ELR (cell line): ENCODE results near the gene ARID3C.

Experiments
- DNase-seq: peaks from one replicate; pipeline ENCODE4 v3.0.0-alpha.2; 2015; ENCODE audit warnings: low read depth

ARID3C gene

DNA sequence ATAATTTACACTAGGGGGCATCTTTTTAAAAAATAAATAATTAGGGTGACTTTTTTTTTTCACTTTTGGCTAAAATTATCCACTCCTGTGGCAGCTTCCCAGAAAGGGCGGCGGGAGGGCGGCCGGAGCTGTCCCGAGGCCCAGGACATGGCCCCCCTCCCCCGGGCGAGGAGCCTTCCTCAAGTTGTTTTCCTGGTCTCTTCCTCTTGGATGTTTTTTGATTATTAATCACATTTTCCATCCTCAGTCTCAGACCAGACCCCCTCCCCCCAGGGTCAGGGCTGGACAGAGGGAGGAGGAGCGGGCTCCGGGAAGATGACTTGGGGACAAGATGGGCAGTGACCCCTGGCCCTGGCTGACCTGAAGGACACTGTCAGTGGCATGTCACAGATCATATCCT lies 34.7 kb downstream of the ARID3C start:
- no peak for DNase-seq

DNA sequence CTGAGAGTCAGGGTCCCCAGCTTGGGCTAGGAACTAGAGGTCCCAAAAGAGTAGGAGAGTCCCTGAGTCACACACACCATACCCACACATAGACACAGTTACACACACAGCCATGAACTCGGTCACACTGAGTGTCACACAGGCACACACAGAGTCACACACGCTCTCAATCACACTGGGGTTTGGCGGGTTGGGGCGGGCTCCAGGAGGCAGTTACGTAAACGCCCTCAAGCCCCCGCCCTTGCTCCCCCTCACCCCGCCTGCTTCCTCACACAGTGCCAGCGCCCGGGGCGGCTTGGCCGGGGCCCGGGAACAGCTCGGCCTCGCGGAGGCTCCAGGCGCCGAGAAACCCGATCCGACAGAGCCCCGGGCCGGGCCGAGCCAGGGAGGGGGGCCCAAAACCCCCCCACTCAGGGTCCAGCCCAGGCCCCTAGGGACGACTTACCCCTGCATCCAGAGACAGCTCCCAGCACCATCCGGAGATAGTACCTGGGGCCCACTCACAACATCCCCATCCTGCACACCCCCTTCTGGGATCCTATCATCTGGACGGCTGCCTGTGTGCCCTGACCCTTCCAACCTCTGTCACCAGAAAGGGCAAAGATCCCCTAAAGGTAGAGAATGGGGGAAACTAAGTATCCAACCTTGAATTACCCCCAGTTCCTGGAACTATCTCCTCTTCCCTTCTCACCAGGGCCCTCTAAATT lies 35.8 kb downstream of the ARID3C start:
- DNase-seq: peak; percentile 21

DNA sequence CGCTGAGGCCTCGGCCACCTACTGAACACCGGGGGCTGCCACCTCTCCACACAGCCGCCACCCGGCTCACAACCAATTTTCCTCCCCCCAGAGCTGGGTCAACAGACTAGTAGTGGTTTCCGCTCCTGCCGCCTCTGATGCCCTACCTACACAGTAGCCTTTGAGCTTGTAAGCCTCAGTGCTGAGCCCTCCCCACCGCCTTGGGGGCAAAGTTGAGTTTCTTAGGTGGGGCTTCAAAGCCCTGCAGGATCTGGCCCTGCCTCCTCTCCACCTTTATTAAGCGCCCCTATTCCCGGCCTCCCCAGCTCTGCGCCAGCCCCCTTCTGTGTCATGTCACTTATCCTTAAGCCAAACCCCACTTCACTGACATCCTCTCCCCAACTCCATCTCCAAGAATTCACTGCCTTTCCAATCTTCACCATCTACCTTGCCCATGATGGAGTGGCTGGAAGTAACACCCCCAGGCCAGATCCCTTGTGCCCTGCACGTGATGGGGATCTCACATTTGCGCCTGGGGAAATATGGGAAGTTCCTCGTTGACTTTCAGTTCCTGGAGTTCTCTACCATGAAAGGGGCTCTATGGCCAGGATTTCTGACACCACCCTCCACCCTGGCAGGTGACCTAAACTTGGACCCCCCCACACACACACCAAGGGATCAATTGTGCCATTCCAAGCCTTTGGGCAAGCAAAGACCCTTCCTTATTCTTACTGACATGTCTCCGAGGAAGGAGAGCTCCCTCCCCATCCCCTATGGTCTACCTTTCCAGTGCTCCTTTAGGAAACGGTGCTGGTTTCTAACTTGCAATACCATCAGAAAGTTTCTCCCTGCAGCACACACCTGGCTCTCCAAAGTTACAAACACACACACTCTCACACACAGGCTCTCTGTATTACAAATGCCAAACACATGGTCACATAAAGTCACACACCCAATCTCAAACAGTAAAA lies 36.7 kb downstream of the ARID3C start:
- no peak for DNase-seq

DNA sequence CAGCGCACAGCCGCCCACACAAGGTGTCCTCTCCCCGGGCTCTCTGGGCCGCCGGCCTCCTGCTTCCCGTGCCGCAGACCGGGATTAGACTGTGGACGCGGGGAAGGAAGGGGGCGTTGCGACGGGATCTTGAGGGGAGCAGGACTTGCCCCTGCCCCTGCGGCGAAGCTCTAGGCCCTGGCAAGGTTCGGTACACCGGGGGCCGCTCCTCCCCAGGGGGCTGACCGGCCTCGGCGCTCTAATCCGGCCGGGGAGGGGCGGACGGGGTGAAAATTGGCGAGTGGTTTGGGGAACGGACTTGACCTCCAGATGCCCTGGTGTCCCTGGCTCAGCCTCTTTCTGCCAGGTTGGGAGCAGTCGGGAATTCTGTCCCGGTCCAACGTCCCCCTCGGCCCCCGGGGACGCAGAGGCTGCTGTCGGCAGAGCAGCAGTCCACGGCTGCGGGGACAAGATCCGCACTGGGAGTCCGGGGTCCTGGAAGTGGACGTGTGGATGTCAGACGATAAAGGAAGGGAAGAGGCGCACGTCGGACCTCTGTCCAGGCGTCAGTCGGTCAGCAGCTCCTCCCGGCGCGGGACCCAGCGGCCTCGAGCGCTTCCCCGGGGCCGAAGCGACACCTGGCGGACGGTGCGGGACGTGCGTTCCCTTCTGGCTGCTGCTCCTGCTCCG lies 37.5 kb downstream of the ARID3C start:
- DNase-seq: peak; percentile 81

DNA sequence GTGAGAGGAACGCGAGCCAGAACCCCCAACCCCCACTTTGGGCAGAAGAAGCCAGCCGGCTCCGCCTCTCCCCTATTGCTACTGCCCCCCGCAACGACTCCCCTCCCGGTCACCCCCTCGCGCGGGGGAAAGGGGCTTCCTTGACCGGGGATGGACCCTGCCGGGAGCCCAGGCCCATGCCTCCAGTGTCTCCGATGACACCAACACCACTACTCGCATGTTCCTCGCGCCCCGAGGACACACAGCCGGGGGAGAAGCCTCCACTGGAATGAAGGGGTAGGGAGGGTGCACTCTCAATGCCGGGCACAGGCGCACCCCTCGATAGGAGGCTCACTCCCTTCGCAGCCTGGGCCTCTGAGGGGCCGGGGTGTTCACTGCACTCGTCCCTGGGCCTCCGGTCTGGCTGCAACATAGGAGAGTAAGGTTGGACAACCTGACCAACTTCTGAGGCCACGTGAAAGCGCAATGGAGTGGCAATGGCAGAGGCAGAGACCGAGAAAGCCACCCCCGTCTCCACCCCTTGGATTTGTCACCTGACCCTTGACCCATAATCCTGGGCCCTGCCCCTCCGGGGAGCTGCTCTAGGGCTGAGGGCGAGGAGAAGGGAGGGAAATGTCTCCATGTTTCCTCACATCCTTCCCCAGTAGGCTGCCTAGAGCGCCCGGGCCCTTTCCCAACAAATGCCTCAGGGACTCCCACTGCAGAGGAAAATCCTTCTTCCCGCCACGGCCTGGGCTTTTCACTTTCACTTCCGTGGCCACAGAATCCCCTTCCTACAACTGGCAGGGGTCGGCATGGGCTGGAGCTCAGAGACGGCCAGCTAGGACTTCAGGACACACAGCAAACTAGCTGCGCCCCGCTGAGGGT lies 38.3 kb downstream of the ARID3C start:
- no peak for DNase-seq

DNA sequence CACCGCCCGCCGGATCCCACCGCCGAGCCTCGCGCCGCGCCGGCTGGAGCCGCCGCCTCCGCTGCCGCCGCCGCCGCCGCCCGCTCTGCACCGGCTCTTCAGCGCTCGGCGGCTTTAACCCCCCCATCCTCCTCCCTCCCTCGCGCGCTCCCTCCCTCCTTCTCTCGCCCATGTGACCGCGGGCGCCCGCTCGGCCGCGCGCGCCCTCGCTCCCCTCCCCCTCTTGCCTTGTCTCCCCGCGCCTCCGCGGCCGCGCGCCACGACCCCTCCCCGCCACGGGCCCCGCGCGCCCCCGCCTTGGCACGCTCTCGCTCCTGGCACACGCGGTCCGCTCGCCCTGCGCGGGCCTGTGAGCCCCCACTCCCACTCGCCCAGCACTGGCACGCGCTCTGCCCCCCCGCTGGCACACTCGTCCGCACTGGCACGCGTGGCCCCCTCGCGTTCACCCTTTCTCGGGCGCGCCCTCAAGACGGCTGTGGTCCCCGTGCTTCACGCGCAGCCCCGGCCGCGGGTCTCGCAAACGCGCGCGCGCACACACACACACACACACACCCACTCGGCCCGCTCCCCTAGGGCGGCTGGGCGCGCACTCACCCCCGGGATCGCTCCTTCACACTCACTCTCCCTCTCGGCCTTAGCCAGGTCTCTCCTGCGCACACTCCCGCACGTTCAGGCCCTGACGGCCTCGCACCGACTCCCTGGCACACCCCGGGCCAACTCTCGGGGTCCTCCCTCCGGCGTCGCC lies 39.1 kb downstream of the ARID3C start, which contains the start of gene CNTFR:
TSS of gene CNTFR (minus strand) at position 89 of the 745 bp plus-strand sequence. CDS start 20,743 bp downstream, outside the sequence.
- no peak for DNase-seq

DNA sequence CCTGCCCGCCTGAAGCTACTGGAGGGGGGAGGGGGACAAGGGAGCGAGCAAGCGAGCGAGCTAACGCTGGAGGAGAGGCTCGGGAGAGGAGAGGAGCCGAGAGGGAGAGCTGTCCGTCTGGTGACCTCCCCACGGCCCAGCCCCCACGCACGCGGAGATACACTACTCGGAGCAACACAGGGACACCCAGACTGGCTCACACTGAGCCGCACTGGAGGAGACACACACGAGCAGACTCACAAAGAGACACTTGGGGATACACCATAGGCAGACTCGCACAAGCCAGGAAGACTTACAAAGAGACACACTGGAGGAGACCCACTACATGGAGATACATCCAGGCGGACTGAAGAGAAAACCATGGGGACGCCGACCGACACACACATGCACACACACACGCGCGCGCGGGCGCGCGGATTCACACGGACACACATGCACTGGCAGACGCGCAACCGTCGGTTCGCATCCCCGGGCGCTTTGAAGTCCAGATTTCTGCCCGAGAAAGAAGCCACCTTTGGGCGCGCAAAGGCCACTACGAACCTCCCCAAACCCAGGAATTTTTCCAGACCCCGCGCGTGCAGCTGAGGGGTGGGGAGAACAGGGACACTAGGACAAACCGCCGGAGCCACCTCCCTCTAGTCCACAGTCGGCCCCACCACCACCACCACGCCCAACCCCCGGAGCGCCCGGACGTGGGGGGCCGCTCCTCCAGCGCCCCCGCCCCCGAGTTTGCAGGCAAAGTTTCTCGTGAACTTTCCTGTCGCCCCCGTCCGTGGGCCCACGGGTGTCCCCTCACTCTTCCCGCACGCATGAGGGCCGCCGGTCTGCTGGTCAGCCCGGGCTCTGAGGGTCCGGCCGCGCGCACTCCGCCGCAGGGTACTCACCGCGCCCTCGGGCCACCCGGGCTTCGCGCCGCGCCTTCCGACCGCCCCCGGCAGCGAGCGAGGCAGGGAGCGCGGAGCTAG lies 39.9 kb downstream of the ARID3C start:
- DNase-seq: no peak

DNA sequence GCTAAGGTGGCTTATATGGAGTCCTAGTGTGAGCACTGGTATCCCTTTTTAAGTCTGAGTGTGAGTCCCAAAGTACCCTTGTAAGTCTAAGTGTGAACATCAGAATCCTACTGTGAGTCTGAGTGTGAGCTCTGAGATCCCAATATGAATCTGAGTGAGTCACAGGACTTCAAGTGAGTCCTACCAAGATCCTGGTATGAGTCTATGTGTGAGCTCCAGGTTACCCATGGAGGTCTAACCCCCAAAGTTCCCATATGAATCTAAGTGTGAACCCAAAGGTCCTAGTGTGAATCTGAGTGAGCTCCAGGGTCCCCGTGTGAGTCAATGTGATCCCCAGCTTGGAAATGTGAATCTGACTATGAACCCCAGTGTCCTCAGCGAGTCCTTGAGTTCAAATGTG lies 41.6 kb downstream of the ARID3C start:
- no peak for DNase-seq

DNA sequence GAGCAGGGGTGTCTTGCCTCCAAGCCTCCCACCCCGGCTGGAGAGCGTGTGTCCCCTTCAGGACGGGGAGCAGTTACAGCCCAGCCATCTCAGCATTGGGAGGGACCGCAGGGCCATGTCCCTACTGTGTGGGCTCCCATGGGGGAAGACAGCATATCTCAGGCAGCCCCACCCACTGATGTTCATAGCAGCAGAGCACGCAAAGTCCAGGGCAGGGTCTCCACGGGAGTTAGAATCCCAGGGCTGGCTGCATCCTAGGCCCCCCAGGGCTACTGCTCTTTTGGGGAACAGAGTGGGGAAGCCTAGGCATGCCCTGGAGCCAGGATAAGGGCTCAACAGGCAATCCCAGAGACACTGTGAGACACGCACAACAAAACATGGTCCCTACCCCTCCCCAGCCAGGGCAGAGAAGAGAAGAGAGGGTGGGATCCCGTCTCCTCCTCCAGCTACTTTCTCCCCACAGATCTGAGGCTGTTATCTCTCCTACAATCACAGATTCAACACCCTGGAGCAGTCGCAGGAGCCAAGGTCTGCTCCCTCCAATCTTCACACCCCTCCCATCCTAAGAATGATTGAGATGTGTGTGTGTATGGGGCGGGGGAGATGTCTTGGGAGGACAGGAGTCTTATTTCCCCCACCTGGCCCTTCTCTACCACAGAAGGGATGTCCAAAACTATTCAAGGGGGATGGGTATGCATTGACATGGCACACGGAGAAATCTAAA lies 42.8 kb downstream of the ARID3C start:
- no peak for DNase-seq

DNA sequence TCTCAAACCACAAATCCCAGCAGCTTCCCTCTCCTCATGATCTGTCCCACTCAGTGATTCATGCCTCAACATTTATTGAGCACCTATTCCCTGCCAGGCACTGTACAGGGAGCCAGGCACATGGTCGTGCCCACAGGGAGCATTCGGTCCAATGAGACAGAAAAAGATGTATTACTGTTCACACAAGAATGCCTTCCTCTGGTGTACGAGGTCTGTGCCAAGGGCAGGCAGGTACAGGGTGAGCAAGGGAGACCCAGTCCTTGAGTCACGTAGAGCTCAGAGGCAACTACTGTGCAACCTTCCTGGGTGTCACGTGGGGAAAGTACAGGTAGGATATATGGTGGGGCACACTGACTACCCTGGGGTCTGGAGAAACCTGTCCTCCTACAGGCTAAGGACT lies 43.9 kb downstream of the ARID3C start:
- no peak for DNase-seq

DNA sequence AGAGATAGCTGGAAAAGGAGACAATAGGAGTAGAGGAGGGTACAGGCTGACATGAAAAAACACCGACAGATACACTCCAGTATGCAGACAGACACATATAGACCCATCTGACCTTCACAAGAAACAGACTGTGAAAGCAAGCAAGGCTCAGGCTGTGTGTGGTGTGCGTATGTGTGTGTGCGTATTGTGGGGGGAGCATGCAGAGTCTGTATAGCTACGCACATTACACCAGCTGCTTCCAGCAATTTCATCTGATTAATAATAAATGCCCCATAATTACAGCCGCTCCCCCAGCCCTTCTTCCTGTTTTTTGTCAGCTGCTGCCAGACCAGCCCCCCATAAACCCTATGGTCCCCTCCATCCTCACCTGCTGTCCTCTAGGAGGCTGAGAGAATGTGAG lies 46.1 kb downstream of the ARID3C start:
- no peak for DNase-seq

DNA sequence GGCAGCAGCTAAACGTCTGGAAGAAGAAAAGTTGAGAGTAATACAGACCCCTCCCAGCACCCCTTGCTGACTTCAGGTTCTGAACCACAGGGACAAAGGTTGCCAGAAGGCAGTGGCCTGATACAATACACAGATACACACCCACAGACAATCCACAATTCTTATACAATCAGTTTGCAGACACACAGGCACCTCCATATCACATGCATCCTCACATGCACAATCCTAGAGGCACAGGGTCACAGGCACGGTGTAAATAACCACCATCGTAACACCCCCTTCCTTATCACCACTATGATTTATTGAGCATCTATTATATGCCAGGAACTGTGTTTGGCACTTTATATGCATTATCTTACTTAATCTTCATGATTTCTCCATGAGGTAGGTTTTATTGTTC lies 47.5 kb downstream of the ARID3C start:
- DNase-seq: no peak

DNA sequence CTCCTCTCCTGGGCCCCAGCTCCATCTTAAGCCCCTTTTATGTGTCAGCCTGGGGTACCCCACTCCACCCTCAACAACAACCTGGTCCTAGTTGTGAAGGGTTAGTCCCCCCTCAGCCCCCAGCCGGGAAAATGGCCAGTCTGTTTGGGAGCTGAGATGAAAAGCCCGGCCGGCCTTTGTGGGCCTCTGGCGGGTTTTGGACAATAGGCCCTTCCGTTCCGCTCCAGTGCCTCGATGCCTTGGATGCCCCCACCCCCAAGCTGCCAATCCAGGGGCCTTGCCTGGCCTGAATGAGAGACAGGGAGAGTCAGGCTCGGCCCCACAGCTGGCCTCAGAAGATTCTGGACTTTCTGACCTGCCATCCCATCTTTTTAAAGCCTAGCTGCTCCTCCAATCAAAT lies 48.5 kb downstream of the ARID3C start:
- no peak for DNase-seq

DNA sequence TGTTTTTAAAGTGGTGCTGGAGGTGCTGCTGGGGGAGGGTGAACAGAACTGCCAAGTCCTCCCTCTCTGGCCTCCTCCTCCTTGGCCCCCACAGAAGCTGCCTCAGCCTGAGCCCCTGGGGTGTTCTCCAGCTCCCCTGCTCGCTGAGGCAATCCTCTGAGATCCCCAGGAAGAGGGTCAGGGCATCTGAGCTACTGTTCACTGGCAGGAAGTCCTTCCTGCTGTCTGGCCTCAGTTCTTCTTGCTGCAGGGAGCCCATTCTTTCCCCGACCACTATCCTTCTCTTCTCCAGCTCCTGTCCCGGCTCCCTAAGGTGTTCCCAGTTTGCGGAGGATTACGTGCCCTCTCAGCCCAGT lies 49.1 kb downstream of the ARID3C start:
- no peak for DNase-seq

DNA sequence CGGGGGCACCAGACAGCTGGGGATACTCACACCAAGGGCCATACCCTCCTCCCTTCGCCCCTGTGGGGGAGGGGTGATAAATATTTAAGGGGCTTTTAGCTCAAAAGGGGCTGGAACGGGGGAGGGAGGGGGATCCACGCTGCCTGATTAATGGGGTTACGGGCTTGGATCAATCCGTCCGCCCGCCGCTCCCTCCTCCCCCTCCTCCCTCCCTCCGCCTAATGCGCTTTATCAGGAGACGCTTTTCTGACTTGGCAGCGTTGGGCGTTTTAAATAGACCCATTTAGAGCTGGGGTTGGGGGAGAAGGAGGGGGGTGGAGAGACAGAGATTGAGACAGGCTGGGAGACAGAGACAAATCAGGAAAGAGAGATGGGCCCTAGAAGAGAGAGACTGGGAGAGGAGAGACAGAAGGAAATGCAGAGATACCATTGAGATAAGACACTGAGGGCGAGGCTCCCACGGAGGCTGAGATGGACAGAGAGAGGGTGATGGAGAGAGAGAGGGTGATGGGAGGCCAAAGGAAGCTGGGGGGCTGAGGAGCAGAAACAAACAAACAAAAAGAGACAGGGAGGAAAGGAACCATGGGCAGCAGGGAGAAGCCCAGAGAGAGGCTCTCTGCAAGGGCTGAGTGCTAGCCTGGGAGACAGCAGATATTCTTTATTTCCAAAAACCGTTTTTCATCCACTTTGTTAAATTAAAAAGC lies 49.6 kb downstream of the ARID3C start:
- DNase-seq: no peak

DNA sequence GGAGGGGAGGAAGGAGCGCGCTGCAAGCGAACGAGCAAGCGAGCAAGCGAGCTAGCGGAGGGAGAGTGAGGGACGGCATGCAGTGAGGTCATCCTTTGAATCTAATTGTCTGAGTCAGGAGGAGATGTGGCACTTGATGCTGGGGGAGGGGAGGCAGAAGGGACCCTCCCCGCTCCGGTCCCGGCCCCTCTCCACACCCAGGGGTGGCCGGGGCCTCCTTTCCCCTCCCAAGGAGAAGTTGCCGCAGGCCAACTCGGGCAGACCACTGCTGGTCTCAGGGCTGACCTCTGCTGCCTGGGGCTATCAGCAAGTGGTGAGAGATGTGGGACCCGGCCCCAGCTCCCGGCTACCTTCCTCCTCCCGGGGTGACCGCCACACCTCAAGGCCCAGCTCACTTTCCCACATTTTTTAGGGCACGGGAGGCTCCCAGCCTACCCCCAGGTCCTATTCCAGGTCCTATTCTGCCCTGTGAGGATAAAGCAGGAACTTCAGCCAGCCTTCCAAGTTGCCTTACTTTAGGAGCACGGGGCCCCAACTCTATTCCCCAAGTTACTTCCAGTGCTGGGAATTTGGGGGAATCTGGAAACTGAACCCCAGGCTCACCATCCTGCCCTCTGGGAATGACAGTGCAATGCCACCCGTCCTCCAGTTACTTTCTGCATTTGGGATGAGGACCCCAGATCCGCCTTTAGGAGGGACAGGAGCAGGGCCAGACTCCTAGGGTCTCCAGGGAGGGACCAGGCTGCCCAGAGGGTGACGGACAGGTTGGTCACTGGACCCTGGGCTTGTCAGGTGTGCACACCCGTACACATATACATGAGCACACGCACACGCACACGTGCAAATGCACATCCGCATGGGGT lies 50.4 kb downstream of the ARID3C start:
- peak; percentile 49 for DNase-seq

DNA sequence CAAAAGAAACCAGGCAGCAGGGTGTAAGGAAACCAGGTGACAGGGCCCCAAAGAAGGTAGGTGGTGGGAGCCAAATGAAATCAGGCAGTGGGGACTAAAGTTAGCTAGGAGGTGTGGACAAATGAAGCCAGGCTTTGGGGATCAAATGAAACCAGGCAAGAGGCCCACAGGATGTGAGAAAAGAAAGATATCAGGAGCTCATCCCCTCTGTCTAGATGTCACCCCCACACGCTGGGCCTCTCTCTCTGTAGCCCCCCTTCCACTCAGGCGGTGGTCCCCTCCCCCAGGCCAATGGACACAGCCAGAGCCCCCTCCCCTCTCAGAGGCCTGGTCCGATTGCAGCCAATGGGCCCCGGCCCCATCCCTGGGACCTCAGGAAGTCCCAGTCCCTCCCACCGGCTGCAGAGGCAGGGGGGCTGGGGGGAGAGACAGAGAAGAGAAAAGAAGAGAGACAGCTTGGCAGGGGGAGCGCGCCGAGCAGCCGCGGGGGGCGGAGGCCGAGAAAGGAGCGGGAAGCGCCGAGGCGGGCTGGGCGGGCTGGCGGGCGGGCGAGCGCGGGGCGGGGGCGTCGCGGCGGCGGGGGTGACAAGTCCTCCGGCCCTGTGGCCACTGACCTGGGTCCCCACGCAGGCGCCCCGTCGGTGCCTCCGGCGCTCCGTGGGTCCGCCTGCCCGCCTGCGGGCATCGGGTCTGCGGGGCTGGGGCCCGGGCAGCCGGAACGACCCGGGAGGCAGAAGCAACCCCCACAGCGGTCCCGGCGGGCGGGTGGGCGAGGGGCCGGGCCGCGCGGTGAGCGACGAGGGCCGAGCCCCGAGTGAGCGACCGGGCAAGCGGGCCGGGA lies 51.2 kb downstream of the ARID3C start:
- DNase-seq: no peak
